ENCODE data around the gene MLLT6. TPM values are rescaled to one million over a fixed set of nuclear protein-coding genes. Genes with fewer than 3 reads are reported as not detected.
A peak's percentile ranks its signal among the peaks of the same experiment; 100 is the strongest.

Gene MLLT6
- total and polyA plus RNA-seq, 2 of the 13 experiments (the other 11 are each of a cell fraction or from before 2014, with no cell fraction given) = 50.7 to 69.5 TPM

DNA sequence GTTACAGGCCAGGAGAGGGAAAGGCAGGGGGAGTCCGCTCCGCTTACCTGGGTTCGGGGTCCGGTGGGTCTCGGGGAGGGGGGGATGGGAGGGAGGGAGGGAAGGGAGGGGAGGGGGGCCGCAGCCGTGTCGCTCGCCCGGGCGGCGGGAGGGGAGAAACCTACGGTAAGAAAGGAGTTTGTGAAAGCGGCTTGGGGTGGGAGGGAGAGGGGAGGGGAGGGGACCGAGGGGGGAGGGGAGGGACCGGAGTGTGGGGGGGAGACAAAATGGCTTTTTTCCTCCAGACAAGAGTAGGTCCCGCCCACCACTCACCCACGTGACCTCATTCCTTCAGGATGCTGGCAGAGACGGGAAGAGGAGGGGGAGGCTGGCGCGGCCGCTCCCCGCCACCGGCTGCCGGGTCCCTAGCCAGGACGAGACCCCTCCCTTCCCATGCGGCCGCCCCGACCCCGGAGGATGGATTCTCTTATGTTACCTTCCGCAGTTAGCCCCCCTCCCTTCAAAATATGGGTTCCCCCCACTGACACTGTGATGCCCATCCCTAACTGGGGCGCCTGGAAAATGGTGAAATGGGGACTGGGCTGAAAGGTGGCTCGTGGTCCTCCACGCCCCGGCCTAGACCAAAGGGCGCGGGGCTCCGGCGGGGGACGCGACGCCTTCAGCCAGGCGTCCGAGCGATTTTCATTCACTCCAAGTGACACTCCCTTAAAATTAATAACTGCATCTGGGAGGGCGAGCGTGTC lies 43.2 kb downstream of the MLLT6 start, which contains the start of gene PCGF2 (continued):
- no peak for TF ChIP-seq ZIK1 (CRISPR knock-in tag; IDR thresholded peaks at IDR 0.05; ENCODE audit: borderline replicate concordance, low read depth)
- no peak for TF ChIP-seq ZNF543 (CRISPR knock-in tag; IDR thresholded peaks at IDR 0.05)
- peak; percentile 42; the same call in 1 of the 2 replicates for TF ChIP-seq HDAC2 (CRISPR knock-in tag; IDR thresholded peaks at IDR 0.05)
- TF ChIP-seq ZNF274 (CRISPR knock-in tag; IDR thresholded peaks at IDR 0.05) = peak; percentile 12; the same call in 1 of the 2 replicates
- peak; percentile 19 to 56; a peak in 2 of 4 replicates for TF ChIP-seq POLR2A (IDR thresholded peaks at IDR 0.05; ENCODE audit: insufficient read depth in 1 of 2, low read depth in 2 of 2, low read length in 2 of 2)
- no peak for TF ChIP-seq ADNP (CRISPR knock-in tag; IDR thresholded peaks at IDR 0.05)
- TF ChIP-seq BHLHE40 (IDR thresholded peaks at IDR 0.05; ENCODE audit: low read length) = no peak
- TF ChIP-seq ESRRA (CRISPR knock-in tag; IDR thresholded peaks at IDR 0.05; ENCODE audit: low read depth) = no peak
- TF ChIP-seq MTF1 (CRISPR knock-in tag; IDR thresholded peaks at IDR 0.05) = no peak
- no peak for TF ChIP-seq SP1 (IDR thresholded peaks at IDR 0.05)
- peak; percentile 27; the same call in 1 of the 2 replicates for TF ChIP-seq SP1 (CRISPR knock-in tag; IDR thresholded peaks at IDR 0.05)
- TF ChIP-seq NONO (IDR thresholded peaks at IDR 0.05) = no peak
- no peak for TF ChIP-seq NONO (CRISPR knock-in tag; conservative IDR thresholded peaks at IDR 0.05)
- TF ChIP-seq, protein P1, sequence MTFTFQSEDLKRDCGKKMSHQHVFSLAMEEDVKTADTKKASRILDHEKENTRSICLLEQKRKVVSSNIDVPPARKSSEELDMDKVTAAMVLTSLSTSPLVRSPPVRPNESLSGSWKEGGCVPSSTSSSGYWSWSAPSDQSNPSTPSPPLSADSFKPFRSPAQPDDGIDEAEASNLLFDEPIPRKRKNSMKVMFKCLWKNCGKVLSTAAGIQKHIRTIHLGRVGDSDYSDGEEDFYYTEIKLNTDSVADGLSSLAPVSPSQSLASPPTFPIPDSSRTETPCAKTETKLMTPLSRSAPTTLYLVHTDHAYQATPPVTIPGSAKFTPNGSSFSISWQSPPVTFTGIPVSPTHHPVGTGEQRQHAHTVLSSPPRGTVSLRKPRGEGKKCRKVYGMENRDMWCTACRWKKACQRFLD (CRISPR knock-in tag; IDR thresholded peaks at IDR 0.05; ENCODE audit: borderline replicate concordance) = no peak
- TF ChIP-seq POLR2G (IDR thresholded peaks at IDR 0.05; ENCODE audit: low read depth, low read length) = peak; percentile 27; the same call in 1 of the 2 replicates
- peak; percentile 76 for TF ChIP-seq ZNF781 (CRISPR knock-in tag; IDR thresholded peaks at IDR 0.05; ENCODE audit: borderline replicate concordance, not compliant biosample characterization)
- 0 out of 2 replicates have a peak, but pooled peaks have one; percentile 6 for TF ChIP-seq MEIS1 (CRISPR knock-in tag; IDR thresholded peaks at IDR 0.05; ENCODE audit: borderline replicate concordance)
- peak; percentile 85 for TF ChIP-seq USF2 (IDR thresholded peaks at IDR 0.05; ENCODE audit: low read depth, low read length)
- TF ChIP-seq USF2 (CRISPR knock-in tag; IDR thresholded peaks at IDR 0.05; ENCODE audit: borderline replicate concordance) = peak; percentile 78; the same call in 1 of the 2 replicates
- TF ChIP-seq HNRNPK (IDR thresholded peaks at IDR 0.05; ENCODE audit: low read depth, low read length, poor library complexity, severe bottlenecking) = peak; percentile 72
- TF ChIP-seq, protein P2, sequence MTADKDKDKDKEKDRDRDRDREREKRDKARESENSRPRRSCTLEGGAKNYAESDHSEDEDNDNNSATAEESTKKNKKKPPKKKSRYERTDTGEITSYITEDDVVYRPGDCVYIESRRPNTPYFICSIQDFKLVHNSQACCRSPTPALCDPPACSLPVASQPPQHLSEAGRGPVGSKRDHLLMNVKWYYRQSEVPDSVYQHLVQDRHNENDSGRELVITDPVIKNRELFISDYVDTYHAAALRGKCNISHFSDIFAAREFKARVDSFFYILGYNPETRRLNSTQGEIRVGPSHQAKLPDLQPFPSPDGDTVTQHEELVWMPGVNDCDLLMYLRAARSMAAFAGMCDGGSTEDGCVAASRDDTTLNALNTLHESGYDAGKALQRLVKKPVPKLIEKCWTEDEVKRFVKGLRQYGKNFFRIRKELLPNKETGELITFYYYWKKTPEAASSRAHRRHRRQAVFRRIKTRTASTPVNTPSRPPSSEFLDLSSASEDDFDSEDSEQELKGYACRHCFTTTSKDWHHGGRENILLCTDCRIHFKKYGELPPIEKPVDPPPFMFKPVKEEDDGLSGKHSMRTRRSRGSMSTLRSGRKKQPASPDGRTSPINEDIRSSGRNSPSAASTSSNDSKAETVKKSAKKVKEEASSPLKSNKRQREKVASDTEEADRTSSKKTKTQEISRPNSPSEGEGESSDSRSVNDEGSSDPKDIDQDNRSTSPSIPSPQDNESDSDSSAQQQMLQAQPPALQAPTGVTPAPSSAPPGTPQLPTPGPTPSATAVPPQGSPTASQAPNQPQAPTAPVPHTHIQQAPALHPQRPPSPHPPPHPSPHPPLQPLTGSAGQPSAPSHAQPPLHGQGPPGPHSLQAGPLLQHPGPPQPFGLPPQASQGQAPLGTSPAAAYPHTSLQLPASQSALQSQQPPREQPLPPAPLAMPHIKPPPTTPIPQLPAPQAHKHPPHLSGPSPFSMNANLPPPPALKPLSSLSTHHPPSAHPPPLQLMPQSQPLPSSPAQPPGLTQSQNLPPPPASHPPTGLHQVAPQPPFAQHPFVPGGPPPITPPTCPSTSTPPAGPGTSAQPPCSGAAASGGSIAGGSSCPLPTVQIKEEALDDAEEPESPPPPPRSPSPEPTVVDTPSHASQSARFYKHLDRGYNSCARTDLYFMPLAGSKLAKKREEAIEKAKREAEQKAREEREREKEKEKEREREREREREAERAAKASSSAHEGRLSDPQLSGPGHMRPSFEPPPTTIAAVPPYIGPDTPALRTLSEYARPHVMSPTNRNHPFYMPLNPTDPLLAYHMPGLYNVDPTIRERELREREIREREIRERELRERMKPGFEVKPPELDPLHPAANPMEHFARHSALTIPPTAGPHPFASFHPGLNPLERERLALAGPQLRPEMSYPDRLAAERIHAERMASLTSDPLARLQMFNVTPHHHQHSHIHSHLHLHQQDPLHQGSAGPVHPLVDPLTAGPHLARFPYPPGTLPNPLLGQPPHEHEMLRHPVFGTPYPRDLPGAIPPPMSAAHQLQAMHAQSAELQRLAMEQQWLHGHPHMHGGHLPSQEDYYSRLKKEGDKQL (CRISPR knock-in tag; IDR thresholded peaks at IDR 0.05; ENCODE audit: low read depth) = no peak
- TF ChIP-seq GTF3A (CRISPR knock-in tag; conservative IDR thresholded peaks at IDR 0.05) = no peak
- TF ChIP-seq ISL2 (CRISPR knock-in tag; IDR thresholded peaks at IDR 0.05) = peak; percentile 38; the same call in 1 of the 2 replicates

Data from HepG2 (cell line).